KOPT-K1 (cell line): ENCODE measurements around the gene ATG9A.
A peak's percentile ranks its signal among the peaks of the same experiment; 100 is the strongest.

Experiments
- H3K27ac ChIP-seq: fragments of 200-600 bp; sonication (generic); 2 replicates; pipeline ENCODE4 v1.5.1; 2016; ENCODE audit warnings: antibody characterized with exemption, mild to moderate bottlenecking, low read depth, low read length; ENCODE audit not compliant: poor library complexity, severe bottlenecking
- H3K36me3 ChIP-seq: fragments of 200-600 bp; sonication (generic); 2 replicates; pipeline ENCODE4 v1.5.1; 2017; ENCODE audit warnings: antibody characterized with exemption, mild to moderate bottlenecking, low read length, moderate library complexity; ENCODE audit not compliant: insufficient read depth
- H3K9me3 ChIP-seq: fragments of 200-600 bp; sonication (generic); 2 replicates; pipeline ENCODE4 v1.5.1; 2017; ENCODE audit warnings: antibody characterized with exemption, low read length, mild to moderate bottlenecking; ENCODE audit not compliant: insufficient read depth, poor library complexity, severe bottlenecking

Gene ATG9A, protein sequence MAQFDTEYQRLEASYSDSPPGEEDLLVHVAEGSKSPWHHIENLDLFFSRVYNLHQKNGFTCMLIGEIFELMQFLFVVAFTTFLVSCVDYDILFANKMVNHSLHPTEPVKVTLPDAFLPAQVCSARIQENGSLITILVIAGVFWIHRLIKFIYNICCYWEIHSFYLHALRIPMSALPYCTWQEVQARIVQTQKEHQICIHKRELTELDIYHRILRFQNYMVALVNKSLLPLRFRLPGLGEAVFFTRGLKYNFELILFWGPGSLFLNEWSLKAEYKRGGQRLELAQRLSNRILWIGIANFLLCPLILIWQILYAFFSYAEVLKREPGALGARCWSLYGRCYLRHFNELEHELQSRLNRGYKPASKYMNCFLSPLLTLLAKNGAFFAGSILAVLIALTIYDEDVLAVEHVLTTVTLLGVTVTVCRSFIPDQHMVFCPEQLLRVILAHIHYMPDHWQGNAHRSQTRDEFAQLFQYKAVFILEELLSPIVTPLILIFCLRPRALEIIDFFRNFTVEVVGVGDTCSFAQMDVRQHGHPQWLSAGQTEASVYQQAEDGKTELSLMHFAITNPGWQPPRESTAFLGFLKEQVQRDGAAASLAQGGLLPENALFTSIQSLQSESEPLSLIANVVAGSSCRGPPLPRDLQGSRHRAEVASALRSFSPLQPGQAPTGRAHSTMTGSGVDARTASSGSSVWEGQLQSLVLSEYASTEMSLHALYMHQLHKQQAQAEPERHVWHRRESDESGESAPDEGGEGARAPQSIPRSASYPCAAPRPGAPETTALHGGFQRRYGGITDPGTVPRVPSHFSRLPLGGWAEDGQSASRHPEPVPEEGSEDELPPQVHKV

DNA sequence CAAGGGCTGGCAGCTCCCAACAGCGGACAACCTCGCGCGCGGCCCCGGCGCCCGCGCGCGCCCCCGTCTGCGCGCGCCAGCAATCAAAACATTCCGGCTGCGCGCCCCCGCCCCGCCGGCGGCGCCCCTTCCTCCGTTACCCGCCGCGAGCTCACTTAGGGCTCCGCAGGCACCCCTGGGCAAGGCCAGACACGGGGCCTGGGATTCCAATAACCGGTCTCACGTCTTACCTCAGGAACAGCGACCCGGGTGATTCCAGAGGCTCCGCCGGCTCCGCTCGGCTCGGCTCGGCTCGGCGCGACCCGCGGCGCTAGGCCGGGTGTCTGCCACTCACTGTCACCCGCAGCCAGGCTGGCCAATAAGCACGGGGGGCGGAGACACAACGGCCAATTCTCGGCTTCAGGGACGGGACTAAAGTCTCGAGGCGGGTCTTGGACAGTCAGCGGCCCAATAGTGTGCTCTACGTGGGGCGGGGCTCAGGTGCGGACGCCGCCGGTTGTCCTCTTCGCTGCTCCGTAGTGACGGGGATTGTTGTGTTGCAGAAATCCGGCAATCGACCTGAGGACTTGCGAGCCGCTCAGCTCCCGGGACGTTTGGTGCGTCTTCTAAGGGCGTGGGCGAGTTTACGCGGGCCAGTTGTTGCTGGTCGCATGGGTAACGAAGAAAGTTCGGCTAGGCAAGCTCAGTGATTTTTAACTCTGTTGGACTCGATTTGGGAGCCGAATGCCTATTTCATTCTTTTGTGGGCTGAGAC is at the start of gene ATG9A, which contains the start of gene ANKZF1:
ATG9A (minus strand) TSS at position 332 of the 754 bp plus-strand sequence. CDS start 1,612 bp downstream, outside the sequence.
ANKZF1 (plus strand) TSS at position 502 of the 754 bp plus-strand sequence. CDS start 452 bp downstream, outside the sequence.
- H3K36me3 ChIP-seq = peaks cover 55% of the 10 kb centered on the region
- no peaks in the 10 kb centered on the region for H3K9me3 ChIP-seq
- peak within 1 kb of the TSS; percentile 80 for H3K27ac ChIP-seq

DNA sequence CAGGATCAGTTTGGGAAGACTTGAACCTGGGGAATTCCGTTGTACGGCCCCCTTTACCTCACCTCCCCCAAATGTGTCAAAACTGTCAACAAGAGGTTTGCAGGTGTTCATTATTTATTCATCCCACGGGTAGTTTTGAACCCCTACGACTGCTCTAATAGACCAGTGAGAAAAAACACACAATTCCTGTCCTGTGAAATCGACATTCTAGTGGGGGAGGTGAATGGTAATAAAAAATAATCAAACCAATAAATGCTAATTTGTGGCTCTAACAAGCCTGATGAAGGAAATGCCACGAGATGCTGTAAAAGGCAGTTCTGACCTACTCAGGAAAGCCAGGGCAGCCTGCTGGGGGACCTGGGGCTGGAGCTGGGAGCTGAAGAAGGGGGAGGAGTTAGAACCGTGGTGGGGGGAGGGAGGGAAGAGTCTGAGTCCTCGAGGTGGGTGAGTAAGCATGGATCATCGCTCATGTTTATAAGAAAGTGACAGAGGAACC is 49.3 kb upstream of the ATG9A start:
- H3K36me3 ChIP-seq = no peaks in the 10 kb centered on the region; the same call in 1 of the 2 replicates
- peak overlapping the region; percentile 54 for H3K27ac ChIP-seq
- H3K9me3 ChIP-seq = no peaks in the 10 kb centered on the region

GRCh38 chr2:219277703-219278654 is 48.5 kb upstream of the ATG9A start:
- Histone ChIP-seq H3K27ac (no peak overlapping the region), H3K9me3 (no peaks in the 10 kb centered on the region), H3K36me3 (no peaks in the 10 kb centered on the region)

GRCh38 chr2:219274361-219274921 is 45.0 kb upstream of the ATG9A start:
- no peaks in the 10 kb centered on the region for H3K9me3 ChIP-seq
- H3K27ac ChIP-seq = no peak overlapping the region
- H3K36me3 ChIP-seq = no peaks in the 10 kb centered on the region

GRCh38 chr2:219273937-219274336 is 44.5 kb upstream of the ATG9A start:
- Histone ChIP-seq H3K36me3 (no peaks in the 10 kb centered on the region), H3K27ac (no peak overlapping the region), H3K9me3 (no peaks in the 10 kb centered on the region)

DNA sequence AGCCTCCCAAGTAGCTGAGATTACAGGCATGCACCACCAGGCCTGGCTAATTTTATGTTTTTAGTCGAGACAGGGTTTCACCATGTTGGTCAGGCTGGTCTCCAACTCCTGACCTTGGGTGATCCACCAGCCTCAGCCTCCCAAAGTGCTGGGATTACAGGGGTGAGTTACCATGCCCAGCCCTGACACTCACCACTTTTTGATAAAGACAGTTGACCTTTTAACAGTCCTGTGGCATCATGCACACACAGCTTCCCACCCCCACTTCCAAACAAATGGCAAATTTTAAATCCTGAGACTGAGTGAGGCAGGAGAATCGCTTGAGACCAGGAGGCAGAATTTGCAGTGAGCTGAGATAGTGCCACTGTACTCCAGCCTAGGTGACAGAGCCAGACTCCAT is 43.6 kb upstream of the ATG9A start:
- no peaks in the 10 kb centered on the region for H3K36me3 ChIP-seq
- no peaks in the 10 kb centered on the region for H3K9me3 ChIP-seq
- H3K27ac ChIP-seq = no peak overlapping the region

GRCh38 chr2:219272356-219272755 is 42.9 kb upstream of the ATG9A start:
- Histone ChIP-seq H3K9me3 (no peaks in the 10 kb centered on the region), H3K27ac (no peak overlapping the region)

GRCh38 chr2:219271021-219271420 is 41.6 kb upstream of the ATG9A start:
- Histone ChIP-seq H3K36me3 (no peaks in the 10 kb centered on the region), H3K9me3 (no peaks in the 10 kb centered on the region), H3K27ac (no peak overlapping the region)

More at GRCh38 chr2:219272356-219272755, 42.9 kb upstream of the ATG9A start:
- H3K36me3 ChIP-seq = no peaks in the 10 kb centered on the region

GRCh38 chr2:219270055-219270372 is 40.6 kb upstream of the ATG9A start:
- Histone ChIP-seq H3K27ac (no peak overlapping the region), H3K9me3 (no peaks in the 10 kb centered on the region), H3K36me3 (no peaks in the 10 kb centered on the region)

DNA sequence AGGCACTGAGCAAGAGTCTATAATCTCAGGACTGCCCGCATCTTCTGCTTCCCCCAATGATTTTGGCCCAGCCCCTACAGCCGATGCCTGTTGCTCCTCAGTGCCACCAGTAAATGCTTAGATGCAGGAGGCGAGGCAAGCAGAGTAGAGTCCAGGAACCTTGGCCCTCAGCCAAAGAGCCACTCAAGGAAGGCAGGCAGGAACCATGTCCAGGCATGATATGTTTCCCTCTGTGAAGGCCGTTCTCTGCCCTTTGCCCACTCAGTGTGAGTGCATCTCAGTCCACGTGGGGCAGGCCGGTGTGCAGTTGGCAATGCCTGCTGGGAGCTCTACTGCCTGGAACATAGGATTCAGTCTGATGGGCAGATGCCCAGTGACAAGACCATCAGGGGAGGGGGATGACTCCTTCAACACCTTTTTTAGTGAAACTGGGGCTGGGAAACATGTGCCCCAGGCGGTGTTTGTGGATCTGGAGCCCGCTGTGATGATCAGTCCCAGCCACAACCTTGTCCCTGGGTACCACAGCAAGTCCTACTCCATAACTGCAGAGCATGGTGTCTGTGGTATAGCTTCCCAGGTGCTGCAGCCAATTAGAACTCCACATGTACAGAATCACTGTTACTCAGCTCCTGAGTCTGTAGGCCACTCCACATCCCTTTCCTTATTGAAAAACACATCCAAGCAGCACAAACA is 40.1 kb upstream of the ATG9A start:
- no peak overlapping the region for H3K27ac ChIP-seq

DNA sequence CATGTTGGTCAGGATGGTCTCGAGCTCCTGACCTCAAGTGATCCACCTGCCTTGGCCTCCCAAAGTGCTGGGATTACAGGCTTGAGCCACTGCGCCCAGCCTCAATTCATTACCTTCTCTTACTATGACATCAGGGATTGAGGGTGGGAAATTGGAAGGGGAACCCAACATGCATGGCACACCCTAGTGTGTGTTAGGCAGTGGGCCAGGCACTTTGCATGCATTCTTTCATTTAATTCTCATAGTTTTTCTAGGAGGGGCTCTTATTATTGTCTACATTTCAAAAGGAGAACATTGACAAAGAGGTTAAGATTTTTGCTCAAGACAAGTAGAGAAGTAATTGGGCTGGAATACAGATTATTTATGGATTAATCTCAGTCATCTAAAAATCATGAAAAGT is 38.9 kb upstream of the ATG9A start:
- H3K9me3 ChIP-seq = no peaks in the 10 kb centered on the region
- H3K36me3 ChIP-seq = no peaks in the 10 kb centered on the region
- H3K27ac ChIP-seq = no peak overlapping the region

More for the DNA sequence above, 40.1 kb upstream of the ATG9A start:
- no peaks in the 10 kb centered on the region for H3K36me3 ChIP-seq
- no peaks in the 10 kb centered on the region for H3K9me3 ChIP-seq

DNA sequence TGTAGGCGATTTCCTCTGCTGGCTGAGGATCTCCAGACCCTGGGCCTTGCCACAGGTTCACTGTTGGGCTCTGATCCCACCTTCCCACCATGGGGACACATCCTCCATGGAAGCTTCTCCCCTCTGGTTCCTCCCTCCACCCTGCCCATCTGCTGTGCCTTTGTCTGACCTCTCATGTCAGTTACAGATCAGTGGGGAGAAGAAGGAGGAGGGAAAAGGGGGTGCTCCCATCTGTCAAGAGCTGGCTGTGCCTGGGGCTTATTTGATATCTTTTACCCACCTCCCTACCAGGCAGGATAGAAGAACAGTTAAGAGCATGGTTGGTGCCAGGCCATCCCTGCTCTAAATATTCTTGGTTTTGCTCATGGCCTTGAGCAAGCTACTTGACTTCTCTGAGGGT is 37.5 kb upstream of the ATG9A start:
- H3K27ac ChIP-seq = no peak overlapping the region
- H3K36me3 ChIP-seq = no peaks in the 10 kb centered on the region
- H3K9me3 ChIP-seq = no peaks in the 10 kb centered on the region

DNA sequence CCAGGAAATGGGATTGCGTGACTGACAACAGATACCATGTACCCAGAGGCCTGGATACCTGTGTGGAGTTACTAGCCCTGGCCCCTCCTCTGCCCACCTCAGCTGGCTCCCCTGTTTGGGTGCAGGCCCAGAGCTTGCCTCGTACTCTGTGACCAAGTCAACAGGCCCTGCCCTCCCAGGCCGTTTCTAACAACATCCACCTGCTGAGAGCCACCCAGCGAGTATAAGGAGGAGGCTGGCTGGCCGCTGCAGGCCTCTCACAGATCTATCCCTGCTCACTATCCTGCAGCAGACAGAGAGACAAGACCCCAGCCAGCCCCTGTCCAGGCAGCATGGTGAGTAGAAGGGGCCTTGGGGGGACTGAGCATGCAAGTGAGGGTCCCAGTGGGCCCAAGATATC is 36.8 kb upstream of the ATG9A start:
- Histone ChIP-seq H3K36me3 (no peaks in the 10 kb centered on the region), H3K27ac (no peak overlapping the region), H3K9me3 (no peaks in the 10 kb centered on the region)
